WTC11 (cell line): ENCODE data around the gene ISOC2. TPM values are rescaled to one million over a fixed set of nuclear protein-coding genes. Genes with fewer than 3 reads are reported as not detected.
A peak's percentile ranks its signal among the peaks of the same experiment; 100 is the strongest.

Source experiments
- ATAC-seq: fragments of 200-7000 bp; cut with Tn5 transposase; 2 replicates; pipeline ENCODE4 v1.10.0; 2021; ENCODE audit warnings: mild to moderate bottlenecking, moderate library complexity
- CTCF ChIA-PET: fragments of 300-600 bp; sonication (Branson Sonifier 250); formaldehyde crosslinking; loops from one replicate; lab custom pipeline; 2021; ENCODE audit warnings: antibody characterized with exemption; lab: Charles Lee
- POLR2A ChIA-PET: fragments of 350-600 bp; sonication (Branson Sonifier 250); formaldehyde crosslinking; loops from one replicate; lab custom pipeline; 2021; ENCODE audit warnings: antibody characterized with exemption; lab: Charles Lee
- DNase-seq: peaks from one replicate; pipeline ENCODE4 v3.0.0; 2021; ENCODE audit warnings: low spot score
- H3K27ac Mint-ChIP-seq: 2 replicates; pipeline ENCODE4 v1.8.0; 2021; ENCODE audit warnings: mixed read lengths
- H3K27me3 Mint-ChIP-seq: 2 replicates; pipeline ENCODE4 v1.8.0; 2021; ENCODE audit warnings: low read depth, mild to moderate bottlenecking, moderate library complexity, mixed read lengths
- H3K36me3 Mint-ChIP-seq: 2 replicates; pipeline ENCODE4 v1.8.0; 2021; ENCODE audit warnings: mixed read lengths
- H3K4me1 Mint-ChIP-seq: 2 replicates; pipeline ENCODE4 v1.8.0; 2022; ENCODE audit warnings: mixed read lengths
- H3K4me3 Mint-ChIP-seq: 2 replicates; pipeline ENCODE4 v1.8.0; 2021; ENCODE audit warnings: mild to moderate bottlenecking, moderate library complexity, mixed read lengths
- H3K9me3 Mint-ChIP-seq: 2 replicates; pipeline ENCODE4 v1.8.0; 2021; ENCODE audit warnings: mixed read lengths
- ARID4B ChIP-seq: sonication (generic); formaldehyde crosslinking; IDR thresholded peaks from 2 replicates; pipeline ENCODE4 v1.8.0; 2023; ENCODE audit warnings: missing genetic modification reagents, mild to moderate bottlenecking, borderline replicate concordance
- ELF4 ChIP-seq: sonication (generic); formaldehyde crosslinking; IDR thresholded peaks from 2 replicates; pipeline ENCODE4 v1.8.1; 2022; ENCODE audit warnings: low read depth, mild to moderate bottlenecking, moderate library complexity, missing genetic modification reagents
- PRDM15 ChIP-seq: sonication (generic); formaldehyde crosslinking; IDR thresholded peaks from 2 replicates; pipeline ENCODE4 v1.8.0; 2022; ENCODE audit warnings: missing genetic modification reagents
- ZNF121 ChIP-seq: sonication (generic); formaldehyde crosslinking; IDR thresholded peaks from 2 replicates; pipeline ENCODE4 v1.8.0; 2023; ENCODE audit warnings: missing genetic modification reagents
- ZNF416 ChIP-seq: fragments of 250-450 bp; sonication (Bioruptor Pico); IDR thresholded peaks from 2 replicates; pipeline ENCODE4 v1.9.0; 2021; ENCODE audit warnings: mild to moderate bottlenecking, inconsistent platforms
- ZNF423 ChIP-seq: fragments of 250-450 bp; sonication (Bioruptor Pico); IDR thresholded peaks from 2 replicates; pipeline ENCODE4 v2.1.2; 2022; ENCODE audit warnings: mild to moderate bottlenecking, moderate library complexity
- total RNA-seq: library from RNA; stranded (reverse); gene quantifications from 3 replicates; pipeline ENCODE4 v1.2.3, GENCODE V29; 2021
- TF ChIP-seq, protein P1 (sequence below): fragments of 250-450 bp; sonication (Bioruptor Pico); conservative IDR thresholded peaks from 2 replicates; pipeline ENCODE4 v1.9.0; 2021; ENCODE audit warnings: mild to moderate bottlenecking

The ISOC2 gene
- total RNA-seq, 1 experiment from 2014 or later, result 96.3 TPM

- TF ChIP-seq PRDM15 (CRISPR knock-in tag), result peak; percentile 87
- no peak for TF ChIP-seq ZNF416
Measured at GRCh38 chr19:55476100-55476775, 14.8 kb upstream of the ISOC2 start, which contains the start of gene ZNF628 (continued).

- TF ChIP-seq, protein P1, sequence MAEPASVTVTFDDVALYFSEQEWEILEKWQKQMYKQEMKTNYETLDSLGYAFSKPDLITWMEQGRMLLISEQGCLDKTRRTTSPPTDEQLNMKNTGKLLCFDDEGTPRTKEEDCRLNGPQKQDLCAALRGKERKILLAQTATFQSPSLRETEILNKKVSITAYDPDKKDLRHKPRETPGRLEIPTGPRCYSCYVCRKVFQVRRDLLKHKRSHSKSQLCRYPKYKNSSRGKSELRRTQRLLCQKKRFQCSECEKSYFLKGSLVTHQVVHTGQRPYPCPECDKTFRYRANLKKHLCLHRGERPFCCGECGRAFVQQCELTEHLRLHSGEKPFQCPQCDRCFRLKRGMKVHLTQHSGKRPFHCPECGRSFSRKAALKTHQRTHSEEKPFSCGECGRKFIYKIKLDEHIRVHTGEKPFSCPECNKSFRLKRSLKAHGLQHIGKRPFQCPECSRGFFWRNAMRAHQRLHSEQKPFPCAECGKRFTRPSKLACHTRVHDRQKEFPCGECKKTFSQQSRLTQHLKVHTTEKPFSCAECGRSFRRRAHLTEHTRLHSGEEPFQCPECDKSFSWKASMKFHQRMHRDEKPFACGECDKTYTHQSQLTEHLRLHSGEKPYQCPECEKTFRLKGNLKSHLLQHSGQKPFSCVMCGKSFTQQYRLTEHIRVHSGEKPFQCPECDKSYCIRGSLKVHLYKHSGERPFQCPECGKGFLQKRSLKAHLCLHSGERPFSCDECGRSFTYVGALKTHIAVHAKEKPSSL (CRISPR knock-in tag), result no peak
- TF ChIP-seq ZNF121 (CRISPR knock-in tag), result peak; percentile 31
- ATAC-seq (no peak), DNase-seq (no peak)
- no peak overlapping the region; the same call in 1 of the 2 replicates for H3K4me3 Mint-ChIP-seq
- peaks cover 22% of the 10 kb centered on the region for H3K4me1 Mint-ChIP-seq
- no peaks in the 10 kb centered on the region for H3K36me3 Mint-ChIP-seq
- ChIA-PET CTCF (interaction anchor here (0.9 to 1.4 kb wide), 3 partner anchors 13 to 29 kb away, joined by 3 to 8 read pairs (median 5); partner anchors contain the start of gene ISOC2), POLR2A (interaction anchor here (2.6 kb wide), 1 partner anchor 125 kb away, joined by 15 read pairs; the partner anchor contains the start of genes FIZ1 and ZNF524)
- H3K9me3 Mint-ChIP-seq, result no peaks in the 10 kb centered on the region
- no peak overlapping the region for H3K27ac Mint-ChIP-seq
- H3K27me3 Mint-ChIP-seq, result peaks cover 16% of the 10 kb centered on the region
Measured at GRCh38 chr19:55474269-55475265, 13.1 kb upstream of the ISOC2 start.

- Mint-ChIP-seq H3K27ac (no peak overlapping the region; the same call in 1 of the 2 replicates), H3K4me1 (peaks cover 22% of the 10 kb centered on the region), H3K27me3 (peaks cover 16% of the 10 kb centered on the region), H3K9me3 (no peaks in the 10 kb centered on the region), H3K4me3 (no peak overlapping the region), H3K36me3 (no peaks in the 10 kb centered on the region)
- no peak for TF ChIP-seq ARID4B (CRISPR knock-in tag)
- peak; percentile 72 for TF ChIP-seq ZNF423 (CRISPR knock-in tag)
- TF ChIP-seq ELF4 (CRISPR knock-in tag), result no peak
- POLR2A ChIA-PET, result no interaction called here
- ATAC-seq (no peak; the same call in 1 of the 2 replicates), DNase-seq (no peak)
- CTCF ChIA-PET, result interaction anchor here (0.5 to 1.4 kb wide), 4 partner anchors 12 to 39 kb away, joined by 3 to 8 read pairs (median 4); partner anchors contain the start of gene ISOC2
Measured at GRCh38 chr19:55473225-55474012, 12.0 kb upstream of the ISOC2 start.
